Ascending aorta (tissue), 2 donors: ENCODE data around the gene PPP1R1A. TPM values are rescaled to one million over a fixed set of nuclear protein-coding genes. Genes with fewer than 3 reads are reported as not detected.

Experiments
- DNase-seq, 2 donors: peaks; one replicate each; pipeline ENCODE4 v3.0.0-alpha.2; 2019; ENCODE audit warnings: low spot score in 2 of 2
- H3K27ac ChIP-seq, 2 donors: fragments of 200-600 bp; sonication (generic); one replicate each; pipeline ENCODE4 v1.5.1; 2016 to 2017; ENCODE audit warnings: mild to moderate bottlenecking in 1 of 2
- H3K27me3 ChIP-seq: fragments of 200-600 bp; sonication (generic); one replicate; pipeline ENCODE4 v1.5.1; 2017
- H3K36me3 ChIP-seq, 2 donors: fragments of 200-600 bp; sonication (generic); one replicate each; pipeline ENCODE4 v1.5.1; 2016
- H3K4me1 ChIP-seq, 2 donors: fragments of 200-600 bp; sonication (generic); one replicate each; pipeline ENCODE4 v1.5.1; 2016 to 2017; ENCODE audit warnings: mild to moderate bottlenecking in 1 of 2
- H3K4me3 ChIP-seq, 2 donors: fragments of 200-600 bp; sonication (generic); one replicate each; pipeline ENCODE4 v1.5.1; 2016 to 2017; ENCODE audit warnings: mild to moderate bottlenecking in 1 of 2
- H3K9me3 ChIP-seq, 2 donors: fragments of 200-600 bp; sonication (generic); one replicate each; pipeline ENCODE4 v1.5.1; 2016
- intact Hi-C: fragments of 100-400 bp; cut with DNase I; formaldehyde crosslinking; loops from one replicate; pipeline ENCODE4 v1.15.1; 2023
- total RNA-seq: library from RNA; depleted of rRNA; stranded (reverse); fragments of >200 nt; gene quantifications from one replicate; pipeline ENCODE4 v1.1.0, GENCODE V29; 2016
- TF ChIP-seq, protein P1 (sequence below), 3 experiments: fragments of 200-600 bp in 2 of 3; fragments of 450-650 bp in 1 of 3; sonication (generic) in 2 of 3; IDR thresholded peaks; one replicate each; pipeline ENCODE4 v1.5.1; 2016 to 2019; ENCODE audit warnings: antibody characterized with exemption in 3 of 3, mild to moderate bottlenecking in 1 of 3, moderate library complexity in 1 of 3

PPP1R1A gene
- total RNA-seq, 1 donor from 2014 or later: 28.7 TPM

DNA sequence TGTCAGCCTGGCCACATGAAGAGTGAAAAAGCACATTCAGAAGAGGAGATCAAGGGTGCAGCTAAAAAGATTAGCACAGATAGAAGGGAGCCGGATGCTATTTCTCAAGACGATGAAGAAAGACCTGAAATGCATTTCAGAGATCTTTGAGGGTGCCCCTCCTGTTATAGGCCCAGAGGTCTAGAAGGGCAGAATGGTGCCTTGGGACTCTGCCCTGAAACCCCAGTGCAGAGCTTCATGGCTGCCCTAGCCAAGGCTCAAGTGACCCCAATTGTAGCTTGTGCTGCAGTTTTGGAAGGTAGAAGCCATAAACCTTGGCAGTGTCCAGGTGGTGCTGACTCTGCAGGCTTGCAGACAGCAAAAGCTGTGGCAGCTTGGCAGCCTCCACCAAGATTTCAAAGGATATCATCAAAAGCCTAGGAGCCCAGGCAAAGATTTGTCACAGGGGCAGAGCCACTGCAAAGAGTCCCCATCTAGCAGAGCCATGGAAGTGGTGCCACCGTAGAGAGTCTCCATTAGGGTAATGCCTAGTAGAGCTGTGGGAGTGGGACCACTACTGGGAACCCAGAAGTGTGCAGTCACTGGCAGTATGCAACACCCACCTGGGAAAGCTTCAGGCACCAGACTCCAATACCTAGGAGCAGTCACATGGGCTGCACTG is 39.9 kb upstream of the PPP1R1A start:
- intact Hi-C loops: no loop called here
- H3K4me3 ChIP-seq: no peak overlapping the region
- H3K9me3 ChIP-seq: no peaks in the 10 kb centered on the region
- no peaks in the 10 kb centered on the region for H3K4me1 ChIP-seq
- peaks cover 3% of the 10 kb centered on the region for H3K27me3 ChIP-seq
- no peak overlapping the region for H3K27ac ChIP-seq
- TF ChIP-seq, protein P1, sequence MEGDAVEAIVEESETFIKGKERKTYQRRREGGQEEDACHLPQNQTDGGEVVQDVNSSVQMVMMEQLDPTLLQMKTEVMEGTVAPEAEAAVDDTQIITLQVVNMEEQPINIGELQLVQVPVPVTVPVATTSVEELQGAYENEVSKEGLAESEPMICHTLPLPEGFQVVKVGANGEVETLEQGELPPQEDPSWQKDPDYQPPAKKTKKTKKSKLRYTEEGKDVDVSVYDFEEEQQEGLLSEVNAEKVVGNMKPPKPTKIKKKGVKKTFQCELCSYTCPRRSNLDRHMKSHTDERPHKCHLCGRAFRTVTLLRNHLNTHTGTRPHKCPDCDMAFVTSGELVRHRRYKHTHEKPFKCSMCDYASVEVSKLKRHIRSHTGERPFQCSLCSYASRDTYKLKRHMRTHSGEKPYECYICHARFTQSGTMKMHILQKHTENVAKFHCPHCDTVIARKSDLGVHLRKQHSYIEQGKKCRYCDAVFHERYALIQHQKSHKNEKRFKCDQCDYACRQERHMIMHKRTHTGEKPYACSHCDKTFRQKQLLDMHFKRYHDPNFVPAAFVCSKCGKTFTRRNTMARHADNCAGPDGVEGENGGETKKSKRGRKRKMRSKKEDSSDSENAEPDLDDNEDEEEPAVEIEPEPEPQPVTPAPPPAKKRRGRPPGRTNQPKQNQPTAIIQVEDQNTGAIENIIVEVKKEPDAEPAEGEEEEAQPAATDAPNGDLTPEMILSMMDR (IDR thresholded peaks at IDR 0.05): no peak
- DNase-seq: no peak
- H3K36me3 ChIP-seq: no peaks in the 10 kb centered on the region

DNA sequence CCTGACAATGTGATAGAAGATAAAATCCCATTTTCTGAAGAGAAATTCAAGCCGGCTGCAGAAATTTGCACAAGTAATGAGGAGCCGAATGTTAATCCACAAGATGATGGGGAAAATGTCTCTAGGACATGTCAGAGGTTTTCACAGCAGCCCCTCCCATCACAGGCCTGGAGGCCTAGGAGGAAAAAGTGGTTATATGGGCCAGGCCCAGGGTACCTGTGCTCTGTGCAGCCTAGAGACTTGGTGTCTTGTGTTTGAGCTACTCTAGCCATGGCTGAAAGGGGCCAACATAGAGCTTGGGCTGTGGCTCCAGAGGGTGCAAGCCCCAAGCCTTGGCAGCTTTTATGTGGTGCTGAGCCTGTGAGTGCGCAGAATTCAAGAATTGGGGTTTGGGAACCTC is 38.8 kb upstream of the PPP1R1A start:
- Histone ChIP-seq H3K4me1 (no peaks in the 10 kb centered on the region), H3K27me3 (peaks cover 3% of the 10 kb centered on the region), H3K4me3 (no peak overlapping the region), H3K36me3 (no peaks in the 10 kb centered on the region), H3K9me3 (no peaks in the 10 kb centered on the region), H3K27ac (no peak overlapping the region)
- TF ChIP-seq, protein P1 (IDR thresholded peaks at IDR 0.05): no peak
- DNase-seq: no peak
- intact Hi-C loops: no loop called here

DNA sequence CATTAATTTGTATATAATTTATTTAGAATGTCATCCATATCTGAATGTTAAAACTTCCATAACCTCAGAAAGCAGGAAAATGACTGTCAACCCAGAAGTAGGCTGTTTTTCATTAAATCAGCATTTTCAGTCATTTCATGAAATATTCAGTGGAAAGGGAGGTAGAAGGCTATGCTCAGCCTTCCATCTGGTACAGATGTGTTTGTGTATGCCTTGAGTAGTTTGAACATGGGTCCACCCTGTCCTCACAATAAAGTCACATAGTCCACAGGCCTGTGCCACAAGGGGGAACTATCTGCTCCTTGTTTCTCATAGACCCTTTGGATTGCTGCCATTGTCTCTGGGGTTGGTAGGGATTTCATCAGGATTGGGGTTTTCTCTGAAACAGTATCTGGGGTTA is 37.1 kb upstream of the PPP1R1A start:
- TF ChIP-seq, protein P1 (IDR thresholded peaks at IDR 0.05): no peak
- no peak for DNase-seq
- intact Hi-C loops: no loop called here
- Histone ChIP-seq H3K27me3 (peaks cover 3% of the 10 kb centered on the region), H3K36me3 (no peaks in the 10 kb centered on the region), H3K9me3 (no peaks in the 10 kb centered on the region), H3K27ac (no peak overlapping the region), H3K4me1 (no peaks in the 10 kb centered on the region), H3K4me3 (no peak overlapping the region)

- intact Hi-C loops: no loop called here
- Histone ChIP-seq H3K4me1 (no peaks in the 10 kb centered on the region), H3K36me3 (no peaks in the 10 kb centered on the region), H3K4me3 (no peak overlapping the region), H3K27me3 (peaks cover 3% of the 10 kb centered on the region), H3K27ac (no peak overlapping the region), H3K9me3 (no peaks in the 10 kb centered on the region)
- no peak for DNase-seq
- TF ChIP-seq, protein P1 (IDR thresholded peaks at IDR 0.05): no peak
These were observed 36.1 kb upstream of the PPP1R1A start for GRCh38 chr12:54624315-54625279.

DNA sequence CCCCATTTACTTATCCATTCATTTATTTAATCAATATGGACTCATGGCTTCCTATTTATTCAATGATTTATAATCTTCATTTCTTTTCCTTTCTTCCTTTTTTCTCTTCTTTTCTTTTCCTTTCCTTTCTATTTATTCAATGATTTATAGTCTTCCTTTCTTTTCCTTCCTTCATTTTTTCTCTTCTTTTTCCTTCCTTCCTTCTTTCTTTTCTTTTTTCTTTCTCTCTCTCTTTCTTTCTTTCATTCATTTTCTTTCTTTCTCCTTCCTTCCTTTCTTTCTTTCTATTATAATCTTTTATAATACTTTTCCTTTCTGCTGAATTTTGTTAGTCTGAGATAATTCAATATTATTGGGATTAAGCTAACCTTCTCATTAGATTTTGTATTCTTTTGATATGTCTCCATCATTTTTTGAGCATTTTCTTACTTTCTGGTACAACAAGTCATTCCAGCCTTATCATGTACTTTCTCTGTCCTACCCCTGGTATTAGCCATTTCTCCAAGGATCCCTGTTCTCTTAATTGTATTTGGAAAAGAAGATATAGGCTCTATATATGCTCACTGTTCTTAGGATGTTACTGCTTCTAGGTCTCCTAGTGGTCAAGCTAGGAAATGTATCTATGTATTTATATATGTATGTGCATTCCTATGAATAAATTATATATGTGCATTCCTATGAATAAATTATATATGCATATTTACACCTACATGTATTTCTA is 34.2 kb upstream of the PPP1R1A start:
- Histone ChIP-seq H3K27ac (no peak overlapping the region), H3K36me3 (no peaks in the 10 kb centered on the region), H3K4me1 (no peaks in the 10 kb centered on the region), H3K9me3 (no peaks in the 10 kb centered on the region), H3K27me3 (peaks cover 3% of the 10 kb centered on the region), H3K4me3 (no peak overlapping the region)
- no peak for DNase-seq
- TF ChIP-seq, protein P1 (IDR thresholded peaks at IDR 0.05): no peak
- intact Hi-C loops: no loop called here
